Esophagus squamous epithelium (tissue), 4 donors: ENCODE measurements around the gene HERC3.

Experiments used
- CTCF ChIP-seq, 6 experiments: fragments of 450-650 bp in 4 of 6; fragments of 200-600 bp in 2 of 6; sonication (generic) in 2 of 6; IDR thresholded peaks; one replicate each; pipeline ENCODE4 v1.5.1; 2016 to 2019; ENCODE audit warnings: antibody characterized with exemption in 6 of 6, mild to moderate bottlenecking in 4 of 6, moderate library complexity in 4 of 6
- POLR2A ChIP-seq, 4 donors: fragments of 450-650 bp; IDR thresholded peaks; one replicate each; pipeline ENCODE4 v1.6.1; 2017; ENCODE audit warnings: antibody characterized with exemption in 4 of 4, mild to moderate bottlenecking in 4 of 4, moderate library complexity in 3 of 4

DNA sequence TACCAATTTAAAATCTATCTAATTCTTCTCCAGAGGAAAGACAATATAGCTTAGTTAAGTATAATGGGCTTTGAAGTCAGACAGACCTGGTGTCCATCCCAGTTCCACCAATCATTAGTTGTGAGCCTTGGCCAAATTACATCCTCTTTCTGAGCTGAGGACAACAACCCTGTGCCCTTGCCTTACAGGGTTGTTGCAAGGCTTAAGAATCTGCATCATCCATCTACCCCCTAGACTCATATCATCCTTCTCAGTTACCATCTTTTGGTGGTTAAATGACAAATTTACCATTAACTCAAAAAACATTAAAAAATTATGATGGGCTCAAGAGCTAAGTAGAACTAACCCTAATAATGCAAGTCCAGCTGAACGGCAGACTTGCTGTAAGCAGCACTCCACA, 53.7 kb downstream of the HERC3 start:
- TF ChIP-seq CTCF (IDR thresholded peaks at IDR 0.05), result no peak
- no peak for TF ChIP-seq POLR2A (IDR thresholded peaks at IDR 0.05)
